Hepatocyte (in vitro differentiated cells): Measurements from ENCODE around the gene OXT. TPM values are rescaled to one million over a fixed set of nuclear protein-coding genes. Genes with fewer than 3 reads are reported as not detected.

Source experiments
- DNase-seq: peaks from one replicate; pipeline ENCODE4 v3.0.0-alpha.2; 2016; ENCODE audit warnings: low spot score
- H2AFZ ChIP-seq: fragments of 200-600 bp; sonication (generic); 2 replicates; pipeline ENCODE4 v1.6.0; 2016; ENCODE audit warnings: antibody characterized with exemption, mild to moderate bottlenecking
- H3K27ac ChIP-seq: fragments of 200-600 bp; sonication (generic); 2 replicates; pipeline ENCODE4 v1.5.1; 2016; ENCODE audit warnings: mild to moderate bottlenecking
- H3K27me3 ChIP-seq: fragments of 200-600 bp; sonication (generic); 2 replicates; pipeline ENCODE4 v1.6.1; 2016
- H3K36me3 ChIP-seq: fragments of 200-600 bp; sonication (generic); replicated peaks from 2 replicates; pipeline ENCODE4 v1.5.1; 2016; ENCODE audit warnings: low read depth; ENCODE audit not compliant: insufficient read depth
- H3K4me1 ChIP-seq: fragments of 200-600 bp; sonication (generic); 2 replicates; pipeline ENCODE4 v1.5.1; 2016; ENCODE audit warnings: mild to moderate bottlenecking, moderate library complexity; ENCODE audit not compliant: insufficient read depth
- H3K4me2 ChIP-seq: fragments of 200-600 bp; sonication (generic); 2 replicates; pipeline ENCODE4 v1.6.0; 2016
- H3K4me3 ChIP-seq: fragments of 200-600 bp; sonication (generic); 2 replicates; pipeline ENCODE4 v1.5.1; 2016; ENCODE audit warnings: mild to moderate bottlenecking
- H3K79me2 ChIP-seq: fragments of 200-600 bp; sonication (generic); 2 replicates; pipeline ENCODE4 v1.6.0; 2017; ENCODE audit warnings: mild to moderate bottlenecking
- H3K9me2 ChIP-seq: fragments of 200-600 bp; sonication (generic); replicated peaks from 2 replicates; pipeline ENCODE4 v1.6.0; 2017; ENCODE audit warnings: mild to moderate bottlenecking; ENCODE audit not compliant: insufficient read depth
- H3K9me3 ChIP-seq: fragments of 200-600 bp; sonication (generic); 2 replicates; pipeline ENCODE4 v1.5.1; 2016; ENCODE audit warnings: low read depth, mild to moderate bottlenecking
- H4K20me1 ChIP-seq: fragments of 200-600 bp; sonication (generic); 2 replicates; pipeline ENCODE4 v1.6.0; 2016; ENCODE audit warnings: mild to moderate bottlenecking; ENCODE audit not compliant: insufficient read depth, poor library complexity, severe bottlenecking
- CTCF ChIP-seq: fragments of 200-600 bp; sonication (generic); IDR thresholded peaks from 2 replicates; pipeline ENCODE4 v1.5.1; 2016; ENCODE audit warnings: antibody characterized with exemption, mild to moderate bottlenecking; ENCODE audit not compliant: poor library complexity
- EZH2 ChIP-seq: fragments of 200-600 bp; sonication (generic); IDR thresholded peaks from 2 replicates; pipeline ENCODE4 v1.6.1; 2016; ENCODE audit warnings: antibody characterized with exemption, mild to moderate bottlenecking, borderline replicate concordance
- EZH2phosphoT487 ChIP-seq: fragments of 200-600 bp; sonication (generic); IDR thresholded peaks from one replicate; pipeline ENCODE4 v1.6.1; 2018; ENCODE audit warnings: antibody characterized with exemption, mild to moderate bottlenecking, low read depth, moderate library complexity; ENCODE audit not compliant: unreplicated experiment, severe bottlenecking
- WGBS: methylation state at CpG from one replicate; pipeline ENCODE4 v1.1.6; 2016; ENCODE audit warnings: low lambda C conversion rate; ENCODE audit errors: missing lambda C conversion rate; 5-methylcytosine and 5-hydroxymethylcytosine counted together
- polyA plus RNA-seq: library from polyadenylated mRNA; unstranded; fragments of >200 nt; fragmentation: Nextera tagmentation; extraction: Ambion mirVana; gene quantifications from 2 replicates; pipeline ENCODE4 v1.2.1, GENCODE V29; 2016
- total RNA-seq: library from RNA; depleted of rRNA; stranded (reverse); fragments of >200 nt; gene quantifications from 2 replicates; pipeline ENCODE4 v1.2.3, GENCODE V29; 2014

The OXT gene
- total and polyA plus RNA-seq, 2 experiments from 2014 or later: 3.4 TPM; not detected in 1

- Histone ChIP-seq H3K27ac (no peak overlapping the region), H3K27me3 (peaks cover 37% of the 10 kb centered on the region), H3K4me3 (no peak overlapping the region), H4K20me1 (no peaks in the 10 kb centered on the region), H3K4me1 (peaks cover 7% of the 10 kb centered on the region), H3K36me3 (no peaks in the 10 kb centered on the region), H3K9me3 (no peaks in the 10 kb centered on the region), H2AFZ (no peak overlapping the region), H3K9me2 (no peaks in the 10 kb centered on the region), H3K4me2 (no peak overlapping the region), H3K79me2 (no peaks in the 10 kb centered on the region)
- 95% methylated on average over 11 of the region's 11 CpGs for WGBS
- no peak for DNase-seq
- TF ChIP-seq EZH2 (no peak), CTCF (no peak), EZH2phosphoT487 (no peak)
Measured at GRCh38 chr20:3081641-3082040, 10.2 kb downstream of the OXT start.

GRCh38 chr20:3082306-3082951, 11.0 kb downstream of the OXT start:
- peak overlapping the region; percentile 35 for H2AFZ ChIP-seq
- WGBS: 11% methylated on average over 33 of the region's 71 CpGs
- H3K9me2 ChIP-seq: no peaks in the 10 kb centered on the region
- no peaks in the 10 kb centered on the region for H3K9me3 ChIP-seq
- DNase-seq: peak; percentile 50
- H3K27me3 ChIP-seq: peaks cover 37% of the 10 kb centered on the region
- H3K4me3 ChIP-seq: peak overlapping the region; percentile 36
- no peaks in the 10 kb centered on the region for H4K20me1 ChIP-seq
- H3K4me1 ChIP-seq: peaks cover 7% of the 10 kb centered on the region
- TF ChIP-seq EZH2 (peak; percentile 32), CTCF (no peak), EZH2phosphoT487 (peak; percentile 35)
- H3K79me2 ChIP-seq: no peaks in the 10 kb centered on the region
- peak overlapping the region; percentile 85 for H3K4me2 ChIP-seq
- no peaks in the 10 kb centered on the region for H3K36me3 ChIP-seq
- no peak overlapping the region for H3K27ac ChIP-seq

GRCh38 chr20:3082955-3083952, 11.8 kb downstream of the OXT start:
- peaks cover 33% of the 10 kb centered on the region for H3K27me3 ChIP-seq
- no peaks in the 10 kb centered on the region for H4K20me1 ChIP-seq
- H3K4me3 ChIP-seq: no peak overlapping the region
- H3K9me2 ChIP-seq: no peaks in the 10 kb centered on the region
- H3K4me2 ChIP-seq: peak overlapping the region; percentile 85
- H2AFZ ChIP-seq: no peak overlapping the region
- peaks cover 7% of the 10 kb centered on the region for H3K4me1 ChIP-seq
- no peak for DNase-seq
- H3K36me3 ChIP-seq: no peaks in the 10 kb centered on the region
- no peaks in the 10 kb centered on the region for H3K79me2 ChIP-seq
- H3K9me3 ChIP-seq: no peaks in the 10 kb centered on the region
- TF ChIP-seq EZH2: no peak
- peak; percentile 58 for TF ChIP-seq EZH2phosphoT487
- TF ChIP-seq CTCF: no peak
- WGBS: 31% methylated on average over 28 of the region's 76 CpGs
- no peak overlapping the region for H3K27ac ChIP-seq
